HEK293 (cell line): ENCODE measurements around the gene MICAL3.

ENCODE experiments used
- YY1 ChIP-seq: fragments of 450-650 bp; formaldehyde crosslinking; IDR thresholded peaks from 2 replicates; pipeline ENCODE4 v1.5.1; 2018; ENCODE audit warnings: missing biosample characterization, missing genetic modification characterization
- ZBTB1 ChIP-seq: fragments of 450-650 bp; formaldehyde crosslinking; IDR thresholded peaks from 2 replicates; pipeline ENCODE4 v1.5.1; 2016; ENCODE audit warnings: missing biosample characterization, missing genetic modification characterization
- ZNF133 ChIP-seq: fragments of 450-650 bp; formaldehyde crosslinking; IDR thresholded peaks from 2 replicates; pipeline ENCODE4 v1.5.1; 2016; ENCODE audit warnings: missing biosample characterization, missing genetic modification characterization
- ZNF138 ChIP-seq: fragments of 450-650 bp; formaldehyde crosslinking; IDR thresholded peaks from 2 replicates; pipeline ENCODE4 v1.5.1; 2016; ENCODE audit warnings: missing biosample characterization, missing genetic modification characterization, borderline replicate concordance
- ZNF157 ChIP-seq: fragments of 450-650 bp; formaldehyde crosslinking; IDR thresholded peaks from 2 replicates; pipeline ENCODE4 v1.5.1; 2016; ENCODE audit warnings: missing biosample characterization, missing genetic modification characterization
- ZNF302 ChIP-seq: fragments of 450-650 bp; formaldehyde crosslinking; IDR thresholded peaks from 2 replicates; pipeline ENCODE4 v1.5.1; 2016; ENCODE audit warnings: missing biosample characterization, missing genetic modification characterization, low read depth
- ZNF560 ChIP-seq: fragments of 450-650 bp; formaldehyde crosslinking; IDR thresholded peaks from 2 replicates; pipeline ENCODE4 v1.5.1; 2017; ENCODE audit warnings: missing biosample characterization, missing genetic modification characterization, borderline replicate concordance
- ZNF621 ChIP-seq: fragments of 450-650 bp; formaldehyde crosslinking; IDR thresholded peaks from 2 replicates; pipeline ENCODE4 v1.5.1; 2017; ENCODE audit warnings: missing biosample characterization, missing genetic modification characterization
- ZNF670 ChIP-seq: fragments of 450-650 bp; formaldehyde crosslinking; IDR thresholded peaks from 2 replicates; pipeline ENCODE4 v1.5.1; 2016; ENCODE audit warnings: missing biosample characterization, missing genetic modification characterization, low read depth
- ZNF776 ChIP-seq: fragments of 450-650 bp; formaldehyde crosslinking; IDR thresholded peaks from 2 replicates; pipeline ENCODE4 v1.5.0; 2017; ENCODE audit warnings: missing biosample characterization, missing genetic modification characterization, borderline replicate concordance
- TF ChIP-seq, protein P1 (sequence below): fragments of 450-650 bp; formaldehyde crosslinking; IDR thresholded peaks from 2 replicates; pipeline ENCODE4 v1.5.1; 2016; ENCODE audit warnings: missing biosample characterization, missing genetic modification characterization
- TF ChIP-seq, protein P2 (sequence below): fragments of 450-650 bp; formaldehyde crosslinking; IDR thresholded peaks from 2 replicates; pipeline ENCODE4 v1.5.1; 2016; ENCODE audit warnings: missing biosample characterization, missing genetic modification characterization
- TF ChIP-seq, protein P3 (sequence below): fragments of 450-650 bp; IDR thresholded peaks from 2 replicates; pipeline ENCODE4 v1.5.1; 2018; ENCODE audit warnings: missing biosample characterization, mild to moderate bottlenecking, missing genetic modification characterization
- TF ChIP-seq, protein P4 (sequence below): fragments of 450-650 bp; formaldehyde crosslinking; IDR thresholded peaks from 2 replicates; pipeline ENCODE4 v1.5.1; 2016; ENCODE audit warnings: missing biosample characterization, missing genetic modification characterization, low read depth

DNA sequence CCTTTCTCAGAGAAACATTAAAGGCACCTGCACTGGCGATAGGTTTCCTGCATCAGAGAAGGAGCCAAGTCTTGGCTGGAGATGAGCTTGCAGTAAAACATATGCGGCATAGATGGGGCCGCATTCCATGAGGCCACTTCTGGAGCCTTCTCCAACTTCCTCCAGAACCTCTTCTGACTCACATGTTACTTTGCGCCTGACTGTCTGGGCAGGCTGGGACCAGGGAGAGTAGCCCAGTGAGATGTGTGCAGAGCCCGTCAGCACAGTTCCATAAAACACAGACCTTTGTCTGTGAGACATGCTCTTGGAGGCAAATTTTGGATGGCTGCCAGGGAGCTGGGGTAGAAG lies 194.7 kb downstream of the MICAL3 start:
- TF ChIP-seq, protein P1, sequence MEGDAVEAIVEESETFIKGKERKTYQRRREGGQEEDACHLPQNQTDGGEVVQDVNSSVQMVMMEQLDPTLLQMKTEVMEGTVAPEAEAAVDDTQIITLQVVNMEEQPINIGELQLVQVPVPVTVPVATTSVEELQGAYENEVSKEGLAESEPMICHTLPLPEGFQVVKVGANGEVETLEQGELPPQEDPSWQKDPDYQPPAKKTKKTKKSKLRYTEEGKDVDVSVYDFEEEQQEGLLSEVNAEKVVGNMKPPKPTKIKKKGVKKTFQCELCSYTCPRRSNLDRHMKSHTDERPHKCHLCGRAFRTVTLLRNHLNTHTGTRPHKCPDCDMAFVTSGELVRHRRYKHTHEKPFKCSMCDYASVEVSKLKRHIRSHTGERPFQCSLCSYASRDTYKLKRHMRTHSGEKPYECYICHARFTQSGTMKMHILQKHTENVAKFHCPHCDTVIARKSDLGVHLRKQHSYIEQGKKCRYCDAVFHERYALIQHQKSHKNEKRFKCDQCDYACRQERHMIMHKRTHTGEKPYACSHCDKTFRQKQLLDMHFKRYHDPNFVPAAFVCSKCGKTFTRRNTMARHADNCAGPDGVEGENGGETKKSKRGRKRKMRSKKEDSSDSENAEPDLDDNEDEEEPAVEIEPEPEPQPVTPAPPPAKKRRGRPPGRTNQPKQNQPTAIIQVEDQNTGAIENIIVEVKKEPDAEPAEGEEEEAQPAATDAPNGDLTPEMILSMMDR (tag by site-specific recombination): no peak
- TF ChIP-seq, protein P2, sequence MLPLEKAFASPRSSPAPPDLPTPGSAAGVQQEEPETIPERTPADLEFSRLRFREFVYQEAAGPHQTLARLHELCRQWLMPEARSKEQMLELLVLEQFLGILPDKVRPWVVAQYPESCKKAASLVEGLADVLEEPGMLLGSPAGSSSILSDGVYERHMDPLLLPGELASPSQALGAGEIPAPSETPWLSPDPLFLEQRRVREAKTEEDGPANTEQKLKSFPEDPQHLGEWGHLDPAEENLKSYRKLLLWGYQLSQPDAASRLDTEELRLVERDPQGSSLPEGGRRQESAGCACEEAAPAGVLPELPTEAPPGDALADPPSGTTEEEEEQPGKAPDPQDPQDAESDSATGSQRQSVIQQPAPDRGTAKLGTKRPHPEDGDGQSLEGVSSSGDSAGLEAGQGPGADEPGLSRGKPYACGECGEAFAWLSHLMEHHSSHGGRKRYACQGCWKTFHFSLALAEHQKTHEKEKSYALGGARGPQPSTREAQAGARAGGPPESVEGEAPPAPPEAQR (tag by site-specific recombination): no peak
- no peak for TF ChIP-seq ZNF138
- TF ChIP-seq ZNF560: no peak
- no peak for TF ChIP-seq ZNF133 (tag by site-specific recombination)
- no peak for TF ChIP-seq YY1
- TF ChIP-seq ZNF302: no peak
- TF ChIP-seq ZNF157: no peak
- TF ChIP-seq ZNF670 (tag by site-specific recombination): no peak
- TF ChIP-seq ZNF621 (tag by site-specific recombination): no peak
- TF ChIP-seq, protein P3, sequence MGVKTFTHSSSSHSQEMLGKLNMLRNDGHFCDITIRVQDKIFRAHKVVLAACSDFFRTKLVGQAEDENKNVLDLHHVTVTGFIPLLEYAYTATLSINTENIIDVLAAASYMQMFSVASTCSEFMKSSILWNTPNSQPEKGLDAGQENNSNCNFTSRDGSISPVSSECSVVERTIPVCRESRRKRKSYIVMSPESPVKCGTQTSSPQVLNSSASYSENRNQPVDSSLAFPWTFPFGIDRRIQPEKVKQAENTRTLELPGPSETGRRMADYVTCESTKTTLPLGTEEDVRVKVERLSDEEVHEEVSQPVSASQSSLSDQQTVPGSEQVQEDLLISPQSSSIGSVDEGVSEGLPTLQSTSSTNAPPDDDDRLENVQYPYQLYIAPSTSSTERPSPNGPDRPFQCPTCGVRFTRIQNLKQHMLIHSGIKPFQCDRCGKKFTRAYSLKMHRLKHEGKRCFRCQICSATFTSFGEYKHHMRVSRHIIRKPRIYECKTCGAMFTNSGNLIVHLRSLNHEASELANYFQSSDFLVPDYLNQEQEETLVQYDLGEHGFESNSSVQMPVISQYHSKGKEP (tag by site-specific recombination): no peak
- no peak for TF ChIP-seq ZBTB1 (tag by site-specific recombination)
- TF ChIP-seq, protein P4, sequence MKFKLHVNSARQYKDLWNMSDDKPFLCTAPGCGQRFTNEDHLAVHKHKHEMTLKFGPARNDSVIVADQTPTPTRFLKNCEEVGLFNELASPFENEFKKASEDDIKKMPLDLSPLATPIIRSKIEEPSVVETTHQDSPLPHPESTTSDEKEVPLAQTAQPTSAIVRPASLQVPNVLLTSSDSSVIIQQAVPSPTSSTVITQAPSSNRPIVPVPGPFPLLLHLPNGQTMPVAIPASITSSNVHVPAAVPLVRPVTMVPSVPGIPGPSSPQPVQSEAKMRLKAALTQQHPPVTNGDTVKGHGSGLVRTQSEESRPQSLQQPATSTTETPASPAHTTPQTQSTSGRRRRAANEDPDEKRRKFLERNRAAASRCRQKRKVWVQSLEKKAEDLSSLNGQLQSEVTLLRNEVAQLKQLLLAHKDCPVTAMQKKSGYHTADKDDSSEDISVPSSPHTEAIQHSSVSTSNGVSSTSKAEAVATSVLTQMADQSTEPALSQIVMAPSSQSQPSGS (tag by site-specific recombination): no peak
- TF ChIP-seq ZNF776: no peak
